ENCODE results near the gene BCAP29.

BCAP29 gene

DNA sequence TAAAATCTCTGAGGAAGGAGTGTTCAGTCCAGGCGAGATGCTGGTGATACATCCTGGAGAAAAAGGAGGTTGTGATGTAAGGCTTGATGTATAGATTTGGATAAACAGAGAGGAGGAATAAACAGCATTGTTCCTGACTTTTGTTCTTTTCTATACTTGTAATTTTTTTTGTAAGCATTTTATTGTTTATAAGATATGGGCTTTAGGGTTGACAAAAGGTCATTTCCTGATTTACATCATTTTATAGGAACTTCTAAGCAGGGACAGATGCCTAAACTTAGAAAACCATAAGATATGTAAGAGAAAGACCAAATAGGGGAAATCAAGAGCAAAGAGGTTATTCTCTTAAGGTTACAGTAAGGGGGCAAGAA, 63.9 kb downstream of the BCAP29 start:
- no peak overlapping the region for H3K4me3 ChIP-seq (ENCODE audit: low read depth, low read length)
- no peak for DNase-seq (ENCODE audit: low read depth)
- TF ChIP-seq, protein P1, sequence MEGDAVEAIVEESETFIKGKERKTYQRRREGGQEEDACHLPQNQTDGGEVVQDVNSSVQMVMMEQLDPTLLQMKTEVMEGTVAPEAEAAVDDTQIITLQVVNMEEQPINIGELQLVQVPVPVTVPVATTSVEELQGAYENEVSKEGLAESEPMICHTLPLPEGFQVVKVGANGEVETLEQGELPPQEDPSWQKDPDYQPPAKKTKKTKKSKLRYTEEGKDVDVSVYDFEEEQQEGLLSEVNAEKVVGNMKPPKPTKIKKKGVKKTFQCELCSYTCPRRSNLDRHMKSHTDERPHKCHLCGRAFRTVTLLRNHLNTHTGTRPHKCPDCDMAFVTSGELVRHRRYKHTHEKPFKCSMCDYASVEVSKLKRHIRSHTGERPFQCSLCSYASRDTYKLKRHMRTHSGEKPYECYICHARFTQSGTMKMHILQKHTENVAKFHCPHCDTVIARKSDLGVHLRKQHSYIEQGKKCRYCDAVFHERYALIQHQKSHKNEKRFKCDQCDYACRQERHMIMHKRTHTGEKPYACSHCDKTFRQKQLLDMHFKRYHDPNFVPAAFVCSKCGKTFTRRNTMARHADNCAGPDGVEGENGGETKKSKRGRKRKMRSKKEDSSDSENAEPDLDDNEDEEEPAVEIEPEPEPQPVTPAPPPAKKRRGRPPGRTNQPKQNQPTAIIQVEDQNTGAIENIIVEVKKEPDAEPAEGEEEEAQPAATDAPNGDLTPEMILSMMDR (IDR thresholded peaks at IDR 0.05; ENCODE audit: insufficient read depth, low read depth, low read length, missing control alignments), result no peak

DNA sequence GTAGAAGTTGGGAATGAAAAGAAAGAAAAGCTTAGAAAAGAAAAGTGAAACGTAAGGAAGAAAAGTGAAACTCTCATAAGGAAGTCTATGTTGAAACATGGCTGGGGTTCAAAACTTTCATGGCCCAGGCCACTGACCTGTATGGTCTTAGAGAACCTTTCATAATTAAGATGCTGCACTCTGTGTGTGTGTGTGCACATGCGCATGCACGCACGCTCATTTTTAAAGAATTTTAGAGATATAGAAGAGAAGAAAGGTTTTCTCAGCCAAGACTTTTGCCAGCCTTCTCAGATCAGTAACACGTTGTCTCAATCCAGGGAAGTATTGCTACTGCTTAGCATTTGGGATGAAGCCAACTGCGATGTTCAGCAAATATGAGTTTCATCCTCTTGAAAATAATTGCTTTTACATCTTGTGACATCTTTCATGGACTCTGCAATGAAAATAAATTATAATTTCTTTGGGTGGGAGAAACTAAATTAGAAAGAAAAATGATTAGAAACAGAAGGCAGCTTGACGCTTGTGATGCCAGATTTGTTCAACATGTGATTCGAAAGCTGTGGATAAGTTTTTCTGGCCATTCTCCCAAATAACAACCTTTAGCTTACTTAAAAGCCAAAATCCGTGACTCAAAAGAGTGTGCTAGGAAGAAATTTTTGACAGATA, 64.4 kb downstream of the BCAP29 start:
- DNase-seq (ENCODE audit: low read depth), result peak; percentile 10
- TF ChIP-seq, protein P1 (IDR thresholded peaks at IDR 0.05; ENCODE audit: insufficient read depth, low read depth, low read length, missing control alignments), result no peak
- no peak overlapping the region for H3K4me3 ChIP-seq (ENCODE audit: low read depth, low read length)

DNA sequence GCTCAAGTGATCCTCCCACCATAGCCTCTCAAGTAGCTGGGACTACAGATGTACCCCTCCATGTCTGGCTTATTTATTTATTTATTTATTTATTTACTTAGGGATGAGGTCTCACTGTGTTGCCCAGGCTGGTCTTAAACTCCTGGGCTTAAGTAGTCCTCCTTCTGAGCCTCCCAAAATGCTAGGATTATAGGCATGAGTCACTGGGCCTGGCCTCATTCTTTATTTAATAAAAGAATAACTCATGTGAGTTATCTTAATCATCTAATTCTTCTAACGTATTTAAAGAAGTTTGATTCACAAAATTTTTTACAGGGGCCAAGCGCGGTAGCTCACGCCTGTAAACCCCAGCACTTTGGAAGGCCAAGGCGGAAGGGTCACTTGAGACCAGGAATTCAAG, 72.6 kb downstream of the BCAP29 start:
- TF ChIP-seq, protein P1 (IDR thresholded peaks at IDR 0.05; ENCODE audit: insufficient read depth, low read depth, low read length, missing control alignments), result no peak
- no peak for DNase-seq (ENCODE audit: low read depth)
- no peak overlapping the region for H3K4me3 ChIP-seq (ENCODE audit: low read depth, low read length)

DNA sequence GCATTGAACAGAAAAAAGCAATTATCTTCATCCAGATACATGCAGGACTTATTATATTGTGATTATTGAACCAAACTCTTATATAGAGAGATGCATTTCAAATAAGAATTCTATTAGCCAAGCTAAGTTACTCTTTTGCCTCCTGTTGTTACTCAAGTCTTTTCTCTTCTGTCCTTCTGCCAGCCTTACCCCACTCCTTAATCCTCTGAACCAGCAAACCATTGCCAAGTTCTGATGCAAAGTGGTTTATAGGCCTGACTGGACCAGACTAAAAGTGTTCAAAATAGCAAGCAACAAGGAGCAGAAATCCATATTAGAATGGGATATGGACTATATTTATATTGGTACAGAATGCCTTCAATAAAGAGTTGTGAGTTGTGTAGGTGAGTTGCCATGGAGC, 78.4 kb downstream of the BCAP29 start:
- no peak for DNase-seq (ENCODE audit: low read depth)
- TF ChIP-seq, protein P1 (IDR thresholded peaks at IDR 0.05; ENCODE audit: insufficient read depth, low read depth, low read length, missing control alignments), result no peak
- H3K4me3 ChIP-seq (ENCODE audit: low read depth, low read length), result no peak overlapping the region

DNA sequence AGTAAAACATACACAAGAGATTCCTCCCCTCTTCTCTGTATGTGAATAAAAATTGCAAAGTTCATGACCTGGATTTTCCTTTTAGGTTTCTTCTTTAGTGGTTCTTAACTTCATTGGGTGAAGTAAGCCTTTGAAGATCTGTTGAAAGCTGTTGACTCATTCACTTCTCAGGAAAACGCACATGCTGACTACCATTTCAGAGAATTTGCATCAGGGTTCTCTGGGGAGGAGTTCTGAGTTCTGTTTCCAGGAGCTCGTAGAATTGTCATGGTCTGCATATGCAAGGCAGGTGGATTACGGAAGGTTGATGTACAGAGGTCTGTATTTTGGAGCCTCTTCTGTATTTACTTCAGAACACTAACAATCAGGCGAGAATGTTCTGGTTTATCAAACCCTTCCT, 79.6 kb downstream of the BCAP29 start:
- TF ChIP-seq, protein P1 (IDR thresholded peaks at IDR 0.05; ENCODE audit: insufficient read depth, low read depth, low read length, missing control alignments), result no peak
- H3K4me3 ChIP-seq (ENCODE audit: low read depth, low read length), result no peak overlapping the region
- peak; percentile 32 for DNase-seq (ENCODE audit: low read depth)

DNA sequence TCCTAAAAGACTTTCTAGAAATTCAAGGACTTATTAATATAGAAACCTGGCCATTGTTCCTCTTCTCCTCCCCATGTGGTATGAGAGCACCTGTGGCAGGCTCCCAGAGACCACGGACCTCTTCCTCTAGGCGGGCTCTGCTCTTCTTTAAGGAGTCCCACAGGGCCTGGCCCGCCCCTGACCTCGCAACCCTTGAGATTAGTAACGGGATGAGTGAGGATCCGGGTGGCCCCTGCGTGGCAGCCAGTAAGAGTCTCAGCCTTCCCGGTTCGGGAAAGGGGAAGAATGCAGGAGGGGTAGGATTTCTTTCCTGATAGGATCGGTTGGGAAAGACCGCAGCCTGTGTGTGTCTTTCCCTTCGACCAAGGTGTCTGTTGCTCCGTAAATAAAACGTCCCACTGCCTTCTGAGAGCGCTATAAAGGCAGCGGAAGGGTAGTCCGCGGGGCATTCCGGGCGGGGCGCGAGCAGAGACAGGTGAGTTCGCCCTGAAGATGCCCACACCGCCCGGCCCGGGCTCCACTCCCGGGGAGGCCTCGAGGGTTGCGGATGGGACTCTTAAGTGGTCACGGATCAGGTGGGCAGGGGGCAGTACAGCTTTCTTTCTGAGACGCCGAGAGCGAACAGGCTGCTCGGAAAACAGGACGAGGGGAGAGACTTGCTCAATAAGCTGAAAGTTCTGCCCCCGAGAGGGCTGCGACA, 80.5 kb downstream of the BCAP29 start, which contains the start of gene SLC26A4:
SLC26A4 (plus strand) TSS at position 448 of the 700 bp plus-strand sequence. CDS start 814 bp downstream, outside the sequence.
- TF ChIP-seq, protein P1 (IDR thresholded peaks at IDR 0.05; ENCODE audit: insufficient read depth, low read depth, low read length, missing control alignments), result no peak
- DNase-seq (ENCODE audit: low read depth), result peak; percentile 47

More for the DNA sequence above, 80.5 kb downstream of the BCAP29 start, which contains the start of gene SLC26A4:
- H3K4me3 ChIP-seq (ENCODE audit: low read depth, low read length), result peak within 1 kb of the TSS; percentile 30

All from GM12865 (cell line).